RWPE2 (cell line): ENCODE data around the gene RAPGEF3.

ENCODE experiments used
- ATAC-seq: fragments of 200-7000 bp; cut with Tn5 transposase; 3 replicates; pipeline ENCODE4 v1.9.1; 2021; ENCODE audit warnings: low read depth
- DNase-seq: peaks from one replicate; pipeline ENCODE4 v3.0.0-alpha.2; 2020; ENCODE audit warnings: low spot score
- H3K27ac ChIP-seq: fragments of 450-650 bp; 2 replicates; pipeline ENCODE4 v1.5.1; 2017; ENCODE audit warnings: mild to moderate bottlenecking; ENCODE audit not compliant: poor library complexity, severe bottlenecking
- H3K27me3 ChIP-seq: fragments of 250-450 bp; sonication (Bioruptor Pico); 2 replicates; pipeline ENCODE4 v1.5.1; 2021; ENCODE audit warnings: mild to moderate bottlenecking, moderate library complexity; ENCODE audit not compliant: insufficient read depth, poor library complexity, severe bottlenecking
- H3K36me3 ChIP-seq: fragments of 250-450 bp; sonication (Bioruptor Pico); 2 replicates; pipeline ENCODE4 v1.5.1; 2020; ENCODE audit warnings: low read depth, mild to moderate bottlenecking, moderate library complexity
- H3K4me1 ChIP-seq: fragments of 250-450 bp; sonication (Bioruptor Pico); 2 replicates; pipeline ENCODE4 v1.5.1; 2021; ENCODE audit warnings: mild to moderate bottlenecking, moderate library complexity; ENCODE audit not compliant: insufficient read depth, poor library complexity, severe bottlenecking
- H3K4me3 ChIP-seq: fragments of 250-450 bp; sonication (Bioruptor Pico); 2 replicates; pipeline ENCODE4 v1.5.1; 2021; ENCODE audit warnings: mild to moderate bottlenecking, moderate library complexity; ENCODE audit not compliant: severe bottlenecking
- H3K9me3 ChIP-seq: fragments of 250-450 bp; sonication (Bioruptor Pico); 2 replicates; pipeline ENCODE4 v1.5.1; 2021; ENCODE audit warnings: mild to moderate bottlenecking, moderate library complexity; ENCODE audit not compliant: severe bottlenecking
- CTCF ChIP-seq: fragments of 450-650 bp; IDR thresholded peaks from one replicate; pipeline ENCODE4 v1.5.1; 2017; ENCODE audit warnings: mild to moderate bottlenecking, moderate library complexity; ENCODE audit not compliant: poor library complexity, severe bottlenecking

The RAPGEF3 gene

GRCh38 chr12:47736877-47737676, 21.6 kb downstream of the RAPGEF3 start:
- H3K36me3 ChIP-seq = no peaks in the 10 kb centered on the region
- no peak overlapping the region for H3K4me3 ChIP-seq
- no peaks in the 10 kb centered on the region for H3K9me3 ChIP-seq
- no peak for TF ChIP-seq CTCF
- peaks cover 3% of the 10 kb centered on the region for H3K4me1 ChIP-seq
- no peaks in the 10 kb centered on the region for H3K27me3 ChIP-seq
- ATAC-seq = no peak
- H3K27ac ChIP-seq = no peak overlapping the region
- DNase-seq = peak; percentile 56

GRCh38 chr12:47736216-47736615, 22.5 kb downstream of the RAPGEF3 start:
- no peak overlapping the region for H3K27ac ChIP-seq

GRCh38 chr12:47735649-47736048, 23.0 kb downstream of the RAPGEF3 start:
- Histone ChIP-seq H3K36me3 (no peaks in the 10 kb centered on the region), H3K4me3 (no peak overlapping the region), H3K9me3 (no peaks in the 10 kb centered on the region), H3K27me3 (no peaks in the 10 kb centered on the region), H3K27ac (no peak overlapping the region), H3K4me1 (no peaks in the 10 kb centered on the region)
- DNase-seq (peak; percentile 51), ATAC-seq (peak; percentile 21; the same call in 2 of the 3 replicates)
- no peak for TF ChIP-seq CTCF

More at GRCh38 chr12:47736216-47736615, 22.5 kb downstream of the RAPGEF3 start:
- H3K36me3 ChIP-seq = no peaks in the 10 kb centered on the region
- peaks cover under 1% of the 10 kb centered on the region for H3K4me1 ChIP-seq
- H3K4me3 ChIP-seq = no peak overlapping the region
- no peak for TF ChIP-seq CTCF
- H3K9me3 ChIP-seq = no peaks in the 10 kb centered on the region
- no peaks in the 10 kb centered on the region for H3K27me3 ChIP-seq
- no peak for ATAC-seq
- no peak for DNase-seq

GRCh38 chr12:47734725-47735480, 23.8 kb downstream of the RAPGEF3 start:
- H3K27ac ChIP-seq = no peak overlapping the region
- no peak for TF ChIP-seq CTCF
- H3K4me1 ChIP-seq = no peaks in the 10 kb centered on the region
- no peak overlapping the region for H3K4me3 ChIP-seq
- no peaks in the 10 kb centered on the region for H3K9me3 ChIP-seq
- H3K36me3 ChIP-seq = no peaks in the 10 kb centered on the region
- H3K27me3 ChIP-seq = no peaks in the 10 kb centered on the region
- DNase-seq = peak; percentile 48
- no peak for ATAC-seq

GRCh38 chr12:47733142-47733541, 25.5 kb downstream of the RAPGEF3 start:
- H3K27me3 ChIP-seq = no peaks in the 10 kb centered on the region
- no peaks in the 10 kb centered on the region for H3K4me1 ChIP-seq
- no peak for TF ChIP-seq CTCF
- H3K9me3 ChIP-seq = no peaks in the 10 kb centered on the region
- DNase-seq (no peak), ATAC-seq (no peak)
- no peak overlapping the region for H3K4me3 ChIP-seq
- H3K27ac ChIP-seq = no peak overlapping the region
- H3K36me3 ChIP-seq = no peaks in the 10 kb centered on the region
